Aorta (tissue), 5 donors: ENCODE data around the gene ZMPSTE24. TPM values are rescaled to one million over a fixed set of nuclear protein-coding genes. Genes with fewer than 3 reads are reported as not detected.

Experiments
- ATAC-seq: fragments of 200-7000 bp; cut with Tn5 transposase; one replicate; pipeline ENCODE4 v1.9.1; 2022; ENCODE audit warnings: moderate library complexity; ENCODE audit not compliant: low FRiP score
- DNase-seq, 2 donors: peaks; one replicate each; pipeline ENCODE4 v3.0.0-alpha.2; 2020
- H3K27ac ChIP-seq, 2 donors: one replicate each; pipeline ENCODE4 v1.5.1; 2013; ENCODE audit warnings: low read length in 2 of 2, mild to moderate bottlenecking in 2 of 2, moderate library complexity in 2 of 2, control low read depth in 1 of 2, inconsistent platforms in 1 of 2, low read depth in 1 of 2
- H3K27me3 ChIP-seq, 2 donors: one replicate each; pipeline ENCODE4 v1.6.1; 2013; ENCODE audit warnings: control low read depth in 1 of 2, low read length in 1 of 2, mild to moderate bottlenecking in 1 of 2, moderate library complexity in 1 of 2; ENCODE audit not compliant: insufficient read depth in 2 of 2, control insufficient read depth in 1 of 2
- H3K36me3 ChIP-seq, 2 donors: one replicate each; pipeline ENCODE4 v1.6.1; 2013; ENCODE audit warnings: control low read depth in 1 of 2, low read length in 1 of 2, mild to moderate bottlenecking in 1 of 2; ENCODE audit not compliant: insufficient read depth in 2 of 2, control insufficient read depth in 1 of 2
- H3K4me1 ChIP-seq, 2 donors: one replicate each; pipeline ENCODE4 v1.6.1; 2013; ENCODE audit warnings: low read length in 2 of 2, control low read depth in 1 of 2, mild to moderate bottlenecking in 1 of 2, moderate library complexity in 1 of 2; ENCODE audit not compliant: insufficient read depth in 2 of 2, control insufficient read depth in 1 of 2
- H3K4me3 ChIP-seq, 2 donors: one replicate each; pipeline ENCODE4 v1.5.1; 2013; ENCODE audit warnings: low read length in 2 of 2, control low read depth in 1 of 2, mild to moderate bottlenecking in 1 of 2
- H3K9me3 ChIP-seq: one replicate; pipeline ENCODE4 v1.6.1; 2013; ENCODE audit warnings: mild to moderate bottlenecking, low read length; ENCODE audit not compliant: control insufficient read depth
- WGBS, 2 donors: extraction: QIAGEN DNeasy Blood & Tissue Kit; methylation state at CpG; one replicate each; pipeline ENCODE4 v1.1.7; 2013; 5-methylcytosine and 5-hydroxymethylcytosine counted together
- intact Hi-C, 2 donors: fragments of 100-400 bp; cut with DNase I; formaldehyde crosslinking; loops; one replicate each; pipeline versions ENCODE4 v1.14.2 to v1.15.0; 2022
- polyA plus RNA-seq, 2 donors: library from polyadenylated mRNA; stranded (reverse); fragments of 200-250 nt; gene quantifications; one replicate each; pipeline ENCODE4 v1.2.3, GENCODE V29; 2013
- total RNA-seq, 2 donors: library from RNA; stranded (reverse); fragmentation: NEBNext Ultra II Directional; extraction: Animal tissue kit (Norgen Biotek cat#: 25700); gene quantifications; one replicate each; pipeline ENCODE4 v1.2.1, GENCODE V29; 2021
- donor health status: healthy with polysubstance abuse.
- donor health status: Bipolar disorder and iron deficiency.
- donor health status: DM: no; HTN: no; CAD: no.
- donor health status: DM: no; HTN: no; CAD: no.
- donor health status: DM: yes; HTN: yes; CAD: no.

Gene ZMPSTE24
- total and polyA plus RNA-seq, 4 donors: 27.8 to 56.5 (median 40.0) TPM

GRCh38 chr1:40310129-40310461 lies 52.1 kb downstream of the ZMPSTE24 start:
- no peaks in the 10 kb centered on the region for H3K4me1 ChIP-seq
- H3K27ac ChIP-seq: no peak overlapping the region
- 66 to 83% methylated on average over 2 of the region's 2 CpGs for WGBS, 2 donors
- H3K27me3 ChIP-seq: no peaks in the 10 kb centered on the region
- H3K9me3 ChIP-seq: no peaks in the 10 kb centered on the region
- DNase-seq: no peak
- H3K36me3 ChIP-seq: no peaks in the 10 kb centered on the region
- intact Hi-C loops: no loop called here
- H3K4me3 ChIP-seq: no peak overlapping the region
- no peak for ATAC-seq

- intact Hi-C loops: no loop called here
- ATAC-seq: no peak
Measured at GRCh38 chr1:40310983-40311642, 53.1 kb downstream of the ZMPSTE24 start.

GRCh38 chr1:40311692-40312091 lies 53.7 kb downstream of the ZMPSTE24 start:
- 93 to 97% methylated on average over 5 of the region's 5 CpGs for WGBS, 2 donors
- DNase-seq: no peak
- no peaks in the 10 kb centered on the region for H3K36me3 ChIP-seq
- no peak for ATAC-seq
- no peaks in the 10 kb centered on the region for H3K9me3 ChIP-seq
- H3K4me3 ChIP-seq: no peak overlapping the region
- no peaks in the 10 kb centered on the region for H3K4me1 ChIP-seq
- no peak overlapping the region for H3K27ac ChIP-seq
- H3K27me3 ChIP-seq: no peaks in the 10 kb centered on the region
- intact Hi-C loops: no loop called here

More at GRCh38 chr1:40310983-40311642, 53.1 kb downstream of the ZMPSTE24 start:
- no peaks in the 10 kb centered on the region for H3K36me3 ChIP-seq
- H3K9me3 ChIP-seq: no peaks in the 10 kb centered on the region
- no peak for DNase-seq
- WGBS, 2 donors: 83 to 86% methylated on average over 21 to 22 of the region's 22 CpGs
- no peak overlapping the region for H3K27ac ChIP-seq
- H3K27me3 ChIP-seq: no peaks in the 10 kb centered on the region
- H3K4me3 ChIP-seq: no peak overlapping the region
- no peaks in the 10 kb centered on the region for H3K4me1 ChIP-seq

DNA sequence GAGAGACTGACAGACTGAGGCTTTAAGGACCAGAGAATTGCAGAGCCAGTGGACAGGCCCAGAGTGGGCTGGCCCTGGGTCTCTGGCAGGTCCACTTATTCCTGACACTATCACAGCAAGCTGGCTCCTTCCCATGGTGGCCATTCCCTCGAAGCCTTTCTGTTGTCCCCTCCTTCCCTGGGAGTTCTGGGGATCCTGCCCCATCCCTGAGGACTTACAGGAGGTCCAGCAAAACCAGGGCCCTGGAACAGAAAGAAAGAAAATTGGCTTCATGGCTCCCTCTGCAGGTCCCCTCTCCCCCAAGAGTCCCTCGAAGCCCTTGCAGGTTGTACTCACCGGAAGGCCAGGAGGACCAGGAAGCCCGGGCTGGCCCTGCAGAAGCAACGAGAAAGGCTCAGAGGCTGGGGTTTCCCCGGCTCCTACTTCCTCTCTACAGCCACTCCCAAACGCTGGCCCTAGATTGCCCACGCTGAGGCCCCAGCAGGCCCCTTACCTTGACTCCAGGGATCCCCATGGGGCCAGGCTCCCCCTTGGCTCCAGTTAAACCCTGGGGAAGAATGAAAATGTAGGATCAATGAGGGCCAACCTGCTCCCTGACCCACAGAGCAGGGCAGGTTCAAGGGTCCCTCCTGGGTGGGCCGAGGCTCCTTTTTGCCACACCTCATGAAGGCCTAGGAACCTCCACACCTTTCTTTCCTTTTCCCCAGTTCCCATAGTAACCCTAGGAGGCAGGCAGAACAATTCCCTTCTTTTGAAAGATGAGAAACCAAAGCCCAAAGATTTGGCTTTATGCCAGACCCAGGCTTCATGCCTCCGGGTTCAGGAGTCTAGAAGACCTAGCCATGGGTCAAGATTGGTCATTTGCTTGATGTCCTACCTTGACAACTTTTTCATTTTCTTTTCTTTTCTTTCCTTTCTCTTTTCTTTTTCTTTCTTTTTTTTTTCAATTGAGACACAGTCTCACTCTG lies 54.5 kb downstream of the ZMPSTE24 start:
- Histone ChIP-seq H3K9me3 (no peaks in the 10 kb centered on the region), H3K4me1 (no peaks in the 10 kb centered on the region), H3K4me3 (no peak overlapping the region), H3K27ac (no peak overlapping the region), H3K27me3 (no peaks in the 10 kb centered on the region), H3K36me3 (no peaks in the 10 kb centered on the region)
- WGBS, 2 donors: 76 to 85% methylated on average over 10 of the region's 10 CpGs
- DNase-seq: peak in 1 of 2 donors; percentile 77
- intact Hi-C loops: no loop called here
- no peak for ATAC-seq

GRCh38 chr1:40313329-40313957 lies 55.4 kb downstream of the ZMPSTE24 start:
- ATAC-seq: no peak
- Histone ChIP-seq H3K36me3 (no peaks in the 10 kb centered on the region), H3K4me3 (no peak overlapping the region), H3K9me3 (no peaks in the 10 kb centered on the region), H3K4me1 (no peaks in the 10 kb centered on the region), H3K27ac (no peak overlapping the region), H3K27me3 (no peaks in the 10 kb centered on the region)
- intact Hi-C loops: no loop called here
- DNase-seq: no peak
- 93 to 94% methylated on average over 5 of the region's 5 CpGs for WGBS, 2 donors

- no peak overlapping the region for H3K27ac ChIP-seq
- H3K27me3 ChIP-seq: no peaks in the 10 kb centered on the region
- no peak for ATAC-seq
- no peaks in the 10 kb centered on the region for H3K4me1 ChIP-seq
- H3K9me3 ChIP-seq: no peaks in the 10 kb centered on the region
- 85 to 88% methylated on average over 9 of the region's 9 CpGs for whole genome bisulfite sequencing, 2 donors
- intact Hi-C loops: loop anchor here in 1 of 2 donors (2.0 kb wide), 2 partner anchors 55 to 153 kb away; partner anchors contain the start of genes RLF and ZMPSTE24
- no peak overlapping the region for H3K4me3 ChIP-seq
- no peak for DNase-seq
- no peaks in the 10 kb centered on the region for H3K36me3 ChIP-seq
Measured at GRCh38 chr1:40313958-40314720, 56.1 kb downstream of the ZMPSTE24 start.

- WGBS, 2 donors: 9 to 12% methylated on average over 13 of the region's 13 CpGs
- Histone ChIP-seq H3K27ac (peak overlapping the region in 1 of 2 donors; percentile 77), H3K4me1 (no peaks in the 10 kb centered on the region)
Measured at GRCh38 chr1:40314721-40315238, 56.7 kb downstream of the ZMPSTE24 start.

More at GRCh38 chr1:40314721-40315238, 56.7 kb downstream of the ZMPSTE24 start:
- H3K9me3 ChIP-seq: no peaks in the 10 kb centered on the region
- H3K27me3 ChIP-seq: no peaks in the 10 kb centered on the region
- DNase-seq (no peak), ATAC-seq (no peak)
- H3K36me3 ChIP-seq: no peaks in the 10 kb centered on the region
- intact Hi-C loops: loop anchor here (2.0 to 5.0 kb wide), 3 partner anchors 56 to 162 kb away; partner anchors contain the start of genes RLF (in 1 of the 2) and ZMPSTE24 (in 1 of the 2)
- no peak overlapping the region for H3K4me3 ChIP-seq
